Tibial nerve (tissue), 4 donors: ENCODE results near the gene DOCK9. TPM values are rescaled to one million over a fixed set of nuclear protein-coding genes. Genes with fewer than 3 reads are reported as not detected.

ENCODE experiments used
- DNase-seq, 2 donors: peaks; one replicate each; pipeline ENCODE4 v3.0.0-alpha.2; 2019; ENCODE audit warnings: low spot score in 2 of 2
- H3K27ac ChIP-seq, 4 donors: fragments of 200-600 bp; sonication (generic) in 3 of 4; one replicate each; pipeline ENCODE4 v1.5.1; 2017 to 2019; ENCODE audit warnings: mild to moderate bottlenecking in 1 of 4
- H3K27me3 ChIP-seq, 2 donors: fragments of 200-600 bp; sonication (generic) in 1 of 2; one replicate each; pipeline versions ENCODE4 v1.5.1 to v1.6.0; 2017 to 2019
- H3K36me3 ChIP-seq, 3 donors: fragments of 200-600 bp; sonication (generic); one replicate each; pipeline ENCODE4 v1.5.1; 2018 to 2019
- H3K4me1 ChIP-seq, 4 donors: fragments of 200-600 bp; sonication (generic) in 3 of 4; one replicate each; pipeline ENCODE4 v1.5.1; 2017 to 2019
- H3K4me3 ChIP-seq, 4 donors: fragments of 200-600 bp; sonication (generic) in 3 of 4; one replicate each; pipeline ENCODE4 v1.5.1; 2017 to 2019; ENCODE audit warnings: mild to moderate bottlenecking in 1 of 4, moderate library complexity in 1 of 4
- H3K9me3 ChIP-seq, 4 donors: fragments of 200-600 bp; sonication (generic) in 3 of 4; one replicate each; pipeline ENCODE4 v1.5.1; 2017 to 2019
- EP300 ChIP-seq, 2 donors: sonication (generic); formaldehyde crosslinking; IDR thresholded peaks; one replicate each; pipeline ENCODE4 v1.6.1; 2017; ENCODE audit warnings: antibody characterized with exemption in 2 of 2, mild to moderate bottlenecking in 1 of 2
- POLR2A ChIP-seq, 2 donors: fragments of 450-650 bp; IDR thresholded peaks; one replicate each; pipeline ENCODE4 v1.6.1; 2017; ENCODE audit warnings: antibody characterized with exemption in 2 of 2, mild to moderate bottlenecking in 2 of 2, moderate library complexity in 2 of 2
- WGBS, 2 donors: methylation state at CpG; one replicate each; pipeline ENCODE4 v1.1.5; 2018; 5-methylcytosine and 5-hydroxymethylcytosine counted together
- total RNA-seq, 4 donors: library from RNA; depleted of rRNA; stranded (reverse); fragments of >200 nt; gene quantifications; one replicate each; pipeline ENCODE4 v1.1.0, GENCODE V29; 2016
- TF ChIP-seq, protein P1 (sequence below), 5 experiments: fragments of 200-600 bp in 3 of 5; fragments of 450-650 bp in 2 of 5; sonication (generic) in 3 of 5; IDR thresholded peaks; one replicate each; pipeline ENCODE4 v1.5.1; 2016 to 2019; ENCODE audit warnings: antibody characterized with exemption in 5 of 5, mild to moderate bottlenecking in 3 of 5, moderate library complexity in 2 of 5

DOCK9 gene
- total RNA-seq, 4 donors from 2014 or later, result 147 to 258 (median 243) TPM

- H3K27ac ChIP-seq, result no peak overlapping the region
- TF ChIP-seq POLR2A (IDR thresholded peaks at IDR 0.05) (no peak), EP300 (IDR thresholded peaks at IDR 0.05) (no peak)
- TF ChIP-seq, protein P1, sequence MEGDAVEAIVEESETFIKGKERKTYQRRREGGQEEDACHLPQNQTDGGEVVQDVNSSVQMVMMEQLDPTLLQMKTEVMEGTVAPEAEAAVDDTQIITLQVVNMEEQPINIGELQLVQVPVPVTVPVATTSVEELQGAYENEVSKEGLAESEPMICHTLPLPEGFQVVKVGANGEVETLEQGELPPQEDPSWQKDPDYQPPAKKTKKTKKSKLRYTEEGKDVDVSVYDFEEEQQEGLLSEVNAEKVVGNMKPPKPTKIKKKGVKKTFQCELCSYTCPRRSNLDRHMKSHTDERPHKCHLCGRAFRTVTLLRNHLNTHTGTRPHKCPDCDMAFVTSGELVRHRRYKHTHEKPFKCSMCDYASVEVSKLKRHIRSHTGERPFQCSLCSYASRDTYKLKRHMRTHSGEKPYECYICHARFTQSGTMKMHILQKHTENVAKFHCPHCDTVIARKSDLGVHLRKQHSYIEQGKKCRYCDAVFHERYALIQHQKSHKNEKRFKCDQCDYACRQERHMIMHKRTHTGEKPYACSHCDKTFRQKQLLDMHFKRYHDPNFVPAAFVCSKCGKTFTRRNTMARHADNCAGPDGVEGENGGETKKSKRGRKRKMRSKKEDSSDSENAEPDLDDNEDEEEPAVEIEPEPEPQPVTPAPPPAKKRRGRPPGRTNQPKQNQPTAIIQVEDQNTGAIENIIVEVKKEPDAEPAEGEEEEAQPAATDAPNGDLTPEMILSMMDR (IDR thresholded peaks at IDR 0.05), result no peak
- H3K27me3 ChIP-seq, result no peaks in the 10 kb centered on the region
- DNase-seq, result no peak
- peaks cover 0 to 88% (median 0%) of the 10 kb centered on the region in 3 donors for H3K36me3 ChIP-seq
- H3K4me1 ChIP-seq, result peaks cover 0 to 30% (median 6%) of the 10 kb centered on the region in 4 donors
- H3K9me3 ChIP-seq, result no peaks in the 10 kb centered on the region
- WGBS, 2 donors, result 86 to 90% methylated on average over 13 of the region's 13 CpGs
- H3K4me3 ChIP-seq, result no peak overlapping the region
Observed at GRCh38 chr13:98824376-98825160, 153.3 kb downstream of the DOCK9 start.

- H3K36me3 ChIP-seq, result peaks cover 0 to 86% (median 0%) of the 10 kb centered on the region in 3 donors
- WGBS, 2 donors, result 81 to 82% methylated on average over 5 of the region's 5 CpGs
Observed at GRCh38 chr13:98823442-98823841, 154.4 kb downstream of the DOCK9 start.

GRCh38 chr13:98822225-98822606, 155.6 kb downstream of the DOCK9 start:
- peak overlapping the region in 3 of 4 donors; percentile 5 to 74 (median 40) for H3K27ac ChIP-seq
- no peak for DNase-seq
- H3K4me1 ChIP-seq, result peaks cover 0 to 30% (median 6%) of the 10 kb centered on the region in 4 donors
- no peak overlapping the region for H3K4me3 ChIP-seq
- H3K36me3 ChIP-seq, result peaks cover 0 to 75% (median 0%) of the 10 kb centered on the region in 3 donors
- H3K27me3 ChIP-seq, result no peaks in the 10 kb centered on the region
- 36 to 39% methylated on average over 3 of the region's 3 CpGs for WGBS, 2 donors
- H3K9me3 ChIP-seq, result no peaks in the 10 kb centered on the region
- TF ChIP-seq, protein P1 (IDR thresholded peaks at IDR 0.05), result no peak
- TF ChIP-seq EP300 (IDR thresholded peaks at IDR 0.05), result no peak
- no peak for TF ChIP-seq POLR2A (IDR thresholded peaks at IDR 0.05)

More at GRCh38 chr13:98823442-98823841, 154.4 kb downstream of the DOCK9 start:
- TF ChIP-seq, protein P1 (IDR thresholded peaks at IDR 0.05), result no peak
- TF ChIP-seq EP300 (IDR thresholded peaks at IDR 0.05) (no peak), POLR2A (IDR thresholded peaks at IDR 0.05) (no peak)
- no peaks in the 10 kb centered on the region for H3K27me3 ChIP-seq
- H3K27ac ChIP-seq, result no peak overlapping the region
- no peaks in the 10 kb centered on the region for H3K9me3 ChIP-seq
- peaks cover 0 to 30% (median 6%) of the 10 kb centered on the region in 4 donors for H3K4me1 ChIP-seq
- no peak overlapping the region for H3K4me3 ChIP-seq
- no peak for DNase-seq

DNA sequence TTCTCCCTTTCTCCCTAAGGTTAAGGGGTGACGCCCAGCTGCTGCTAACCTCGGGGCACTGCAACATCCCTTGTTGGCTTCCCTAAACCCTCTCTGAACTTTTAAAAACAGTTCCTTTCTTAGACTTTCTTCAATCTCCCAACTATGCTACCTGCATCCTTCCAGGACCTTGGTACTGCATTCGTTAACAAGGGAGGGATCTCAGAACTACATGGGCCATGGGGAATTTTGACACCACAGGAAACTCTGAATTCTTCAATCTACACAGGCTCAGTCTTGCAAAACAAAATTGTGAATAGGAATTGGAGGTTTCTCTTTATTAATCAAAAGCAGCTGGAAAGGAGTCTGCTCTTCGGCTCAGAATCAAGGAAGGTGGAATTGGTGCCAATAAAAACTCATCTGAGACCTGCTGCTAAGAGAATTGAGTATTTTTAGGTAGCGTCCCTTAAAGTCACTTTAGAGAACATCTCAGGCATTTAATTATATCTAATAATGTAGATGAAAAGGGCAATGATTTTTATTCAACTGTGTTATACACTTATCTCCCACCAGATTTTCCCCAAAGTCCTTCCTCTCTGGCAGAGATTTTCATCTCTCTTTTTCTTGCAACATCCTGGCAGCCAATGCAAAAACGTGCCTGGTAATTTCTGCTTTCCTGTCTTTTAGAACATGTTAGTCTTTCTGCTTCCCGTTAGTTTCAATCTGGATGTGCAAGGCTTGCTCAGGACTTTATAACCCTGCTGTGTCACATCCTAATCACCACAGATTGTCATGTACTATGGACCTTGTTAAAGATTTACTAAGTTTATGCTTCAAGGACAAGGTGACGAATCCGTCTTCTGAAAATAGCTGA, 156.3 kb downstream of the DOCK9 start:
- TF ChIP-seq, protein P1 (IDR thresholded peaks at IDR 0.05), result no peak
- peak in 1 of 2 donors; percentile 72 for TF ChIP-seq EP300 (IDR thresholded peaks at IDR 0.05)
- H3K4me3 ChIP-seq, result no peak overlapping the region
- H3K9me3 ChIP-seq, result no peaks in the 10 kb centered on the region
- 44 to 46% methylated on average over 9 of the region's 9 CpGs for WGBS, 2 donors
- DNase-seq, result peak in 1 of 2 donors; percentile 58
- H3K36me3 ChIP-seq, result peaks cover 0 to 75% (median 0%) of the 10 kb centered on the region in 3 donors
- H3K27me3 ChIP-seq, result no peaks in the 10 kb centered on the region
- peak overlapping the region in 3 of 4 donors; percentile 30 to 74 (median 70) for H3K27ac ChIP-seq
- peaks cover 0 to 30% (median 6%) of the 10 kb centered on the region in 4 donors for H3K4me1 ChIP-seq
